Activated naive CD4-positive, alpha-beta T cell (primary cell): ENCODE data around the gene CBR4.
"Not testable (repeated sequence)": the region's sequence is repeated elsewhere in the genome, so short reads cannot be mapped to it uniquely, and the experiment has no call there.

ENCODE experiments used
- DNase-seq, 4 experiments: peaks; one replicate each; lab custom pipeline; 2025; lab: John Stamatoyannopoulos, UW

CBR4 gene

DNA sequence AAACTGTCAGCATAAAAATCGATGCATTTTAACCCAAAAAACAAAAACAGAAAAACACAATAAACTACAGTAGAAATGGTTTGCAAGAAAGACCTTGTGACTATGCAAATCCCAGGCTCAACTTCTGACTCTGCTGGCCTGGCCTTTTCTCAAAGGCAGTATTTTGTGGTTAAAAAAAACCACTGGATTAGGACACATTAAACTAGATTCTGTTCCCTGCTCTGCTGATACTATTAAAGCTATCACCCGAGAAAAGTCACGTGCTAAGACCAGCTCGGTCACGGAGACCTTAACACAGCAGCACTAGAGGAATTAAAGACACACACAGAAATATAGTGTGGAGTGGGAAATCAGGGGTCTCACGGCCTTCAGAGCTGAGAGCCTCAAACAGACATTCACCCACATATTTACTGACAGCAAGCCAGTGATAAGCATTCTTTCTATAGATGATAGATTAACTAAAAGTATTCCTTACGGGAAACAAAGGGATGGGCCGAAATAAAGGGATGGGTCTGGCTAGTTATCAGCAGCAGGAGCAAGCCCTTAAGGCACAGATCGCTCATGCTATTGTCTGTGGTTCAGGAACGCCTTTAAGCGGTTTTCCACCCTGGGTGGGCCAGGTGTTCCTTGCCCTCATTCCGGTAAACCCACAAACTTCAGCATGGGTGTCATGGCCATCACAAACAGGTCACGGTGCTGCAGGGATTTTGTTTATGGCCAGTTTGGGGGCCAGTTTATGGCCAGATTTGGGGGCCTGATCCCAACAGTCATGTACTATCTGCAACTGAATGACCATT lies 16.1 kb downstream of the CBR4 start:
- no peak for DNase-seq

DNA sequence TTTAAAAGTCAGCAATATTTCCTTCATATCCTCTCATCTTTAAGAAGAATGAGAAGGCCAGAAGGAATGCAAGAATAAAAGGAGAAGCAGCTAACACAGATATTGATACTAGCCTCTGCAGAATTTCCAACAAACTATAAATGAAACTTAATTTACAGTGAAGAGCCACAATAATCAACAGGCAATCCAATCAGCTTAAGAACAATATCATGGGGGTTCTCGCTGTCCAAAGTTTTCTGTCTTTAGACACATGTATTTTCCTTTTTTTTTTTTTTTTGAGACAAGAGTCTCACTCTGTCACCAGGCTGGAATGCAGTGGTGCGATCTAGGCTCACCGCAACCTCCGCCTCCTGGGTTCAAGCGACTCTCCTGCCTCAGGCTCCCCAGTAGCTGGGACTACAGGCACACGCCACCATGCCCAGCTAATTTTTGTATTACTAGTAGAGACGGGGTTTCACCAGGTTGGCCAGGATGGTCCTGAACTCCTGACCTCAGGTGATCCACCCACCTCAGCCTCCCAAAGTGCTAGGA lies 17.0 kb downstream of the CBR4 start:
- not testable (repeated sequence) for DNase-seq

DNA sequence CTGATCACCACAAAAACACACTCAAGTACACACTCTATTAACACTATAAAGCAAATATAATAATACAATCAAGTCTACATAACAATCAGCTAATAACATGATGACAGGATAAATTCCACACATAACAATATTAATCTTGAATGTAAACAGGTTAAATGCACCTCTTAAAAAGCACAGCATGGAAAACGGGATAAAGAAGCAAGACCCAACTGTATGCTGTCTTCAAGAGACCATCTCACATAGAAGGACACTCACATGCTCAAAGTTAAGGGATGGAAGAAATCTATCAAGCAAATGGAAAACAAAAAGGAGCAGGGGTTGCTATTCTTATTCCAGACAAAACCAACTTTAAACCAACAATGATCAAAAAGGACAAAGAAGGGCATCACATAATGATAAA lies 28.1 kb downstream of the CBR4 start:
- no peak for DNase-seq

DNA sequence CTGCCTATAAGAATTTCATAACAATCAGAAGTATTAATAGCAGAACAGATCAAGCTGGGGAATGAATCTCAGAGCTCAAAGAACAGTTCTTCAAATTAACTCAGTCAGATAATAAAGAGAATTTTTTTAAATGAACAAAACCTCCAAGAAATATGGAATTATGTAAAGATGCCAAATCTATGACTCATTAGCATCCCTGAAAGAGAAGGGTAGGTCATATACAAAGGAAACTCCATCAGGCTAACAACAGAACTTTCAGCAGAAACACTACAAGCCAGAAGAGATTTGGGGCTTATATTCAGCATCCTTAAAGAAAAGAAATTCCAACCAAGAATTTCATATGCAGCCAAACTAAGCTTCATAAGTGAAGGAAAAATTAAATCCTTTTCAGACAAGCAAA lies 28.6 kb downstream of the CBR4 start:
- no peak for DNase-seq

DNA sequence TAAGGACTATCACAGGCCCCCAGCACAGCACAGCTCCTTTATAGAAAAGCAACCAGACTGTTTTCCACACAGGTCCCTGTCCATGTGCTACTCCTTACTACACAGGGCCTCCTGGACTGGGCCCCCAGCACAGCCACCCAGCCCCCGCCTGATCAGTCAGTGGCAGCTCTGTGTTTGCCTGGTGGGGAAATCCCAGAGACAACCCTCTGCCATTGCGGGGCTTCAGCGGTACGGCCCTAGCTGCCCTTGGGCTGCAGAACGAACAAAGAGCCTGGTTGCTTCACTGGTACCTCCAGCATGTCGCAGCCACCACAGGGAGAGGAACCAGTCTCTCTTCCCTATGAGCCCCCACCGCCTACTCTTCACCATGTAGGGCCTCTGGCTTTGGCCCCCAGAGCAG lies 30.7 kb downstream of the CBR4 start:
- DNase-seq, result no peak

DNA sequence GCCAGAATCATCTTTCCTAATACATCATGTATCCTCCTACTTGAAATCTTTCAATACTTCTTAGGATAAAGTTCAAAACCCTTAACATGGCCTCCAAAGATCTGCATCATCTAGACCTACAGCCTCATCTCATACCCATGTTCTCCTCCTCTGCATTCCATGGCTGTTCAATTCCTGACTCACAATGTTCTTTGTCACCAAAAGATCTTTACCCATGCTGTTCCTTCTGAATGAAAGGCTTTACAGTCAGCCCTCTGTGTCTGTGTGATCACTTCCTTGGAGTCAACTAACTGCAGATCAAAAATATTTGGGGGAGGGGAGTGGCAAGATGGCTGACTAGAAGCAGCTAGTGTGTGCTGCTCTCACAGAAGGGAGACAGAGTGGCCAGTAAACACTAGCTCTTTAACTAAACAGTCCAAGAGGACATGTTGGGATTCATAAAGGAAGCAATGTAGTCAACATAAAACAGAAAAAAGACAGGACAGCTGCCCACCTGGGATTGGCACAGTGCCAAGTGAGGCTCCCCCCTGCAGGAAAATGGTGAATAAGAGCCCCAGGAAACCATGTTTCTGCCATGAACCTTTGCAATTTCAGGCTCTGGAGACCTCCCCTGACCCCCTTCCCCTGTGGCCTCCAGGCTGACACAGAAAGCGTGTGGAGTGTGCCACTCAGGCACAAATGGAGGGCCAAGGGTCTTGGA lies 31.9 kb downstream of the CBR4 start:
- no peak for DNase-seq

DNA sequence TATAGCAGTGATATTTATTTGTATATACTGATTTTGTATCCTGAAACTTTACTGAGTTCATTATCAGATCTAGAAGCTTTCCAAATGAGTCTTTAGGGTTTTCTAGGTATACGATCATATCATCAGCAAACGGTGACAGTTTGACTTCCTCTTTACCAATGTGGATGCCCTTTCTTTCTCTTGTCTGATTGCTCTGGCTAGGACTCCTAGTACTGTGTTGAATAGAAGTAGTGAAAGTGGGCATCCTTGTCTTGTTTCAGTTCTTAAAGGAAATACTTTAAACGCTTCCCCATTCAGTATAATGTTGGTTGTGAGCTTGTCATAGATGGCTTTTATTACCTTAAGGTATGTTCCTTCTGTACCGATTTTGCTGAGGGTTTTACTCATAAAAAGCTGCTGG lies 37.5 kb downstream of the CBR4 start:
- no peak for DNase-seq

DNA sequence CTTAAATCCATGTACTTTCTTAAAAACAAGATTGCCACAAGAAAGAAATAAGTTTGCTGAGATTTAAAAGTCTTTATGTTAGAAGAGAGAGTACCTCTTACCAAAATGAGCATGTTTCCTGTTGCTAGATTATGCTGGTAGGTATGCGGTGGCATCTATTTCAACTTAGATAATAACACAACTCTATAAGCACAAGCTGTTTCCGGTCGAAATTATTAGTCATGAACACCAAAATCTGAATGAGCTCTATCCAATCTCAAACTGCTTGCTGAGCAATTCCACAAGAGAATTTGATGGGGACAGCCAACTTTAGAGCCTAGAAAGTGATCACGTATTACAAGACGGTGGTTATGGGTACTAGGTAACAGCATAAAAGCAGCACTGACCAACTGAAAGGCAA lies 49.3 kb downstream of the CBR4 start:
- no peak for DNase-seq

DNA sequence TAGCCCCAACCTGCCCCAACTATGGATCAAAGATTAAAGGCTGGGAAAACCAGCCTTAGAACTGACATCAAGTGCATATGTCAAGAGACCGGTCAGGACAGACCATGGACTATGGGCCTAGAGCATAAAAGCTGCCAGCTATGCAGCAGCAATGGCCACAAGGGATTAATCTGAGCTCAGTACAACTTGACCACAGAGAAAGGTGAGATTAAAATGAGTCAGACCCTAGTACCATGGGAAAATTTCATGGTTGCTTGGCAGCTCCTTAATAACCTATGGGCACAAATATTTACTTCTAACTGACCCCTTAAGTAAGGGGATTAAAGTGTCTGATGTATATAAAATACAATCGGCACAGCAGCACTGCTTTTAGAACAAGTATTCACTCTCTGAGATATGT lies 54.4 kb downstream of the CBR4 start:
- no peak for DNase-seq

DNA sequence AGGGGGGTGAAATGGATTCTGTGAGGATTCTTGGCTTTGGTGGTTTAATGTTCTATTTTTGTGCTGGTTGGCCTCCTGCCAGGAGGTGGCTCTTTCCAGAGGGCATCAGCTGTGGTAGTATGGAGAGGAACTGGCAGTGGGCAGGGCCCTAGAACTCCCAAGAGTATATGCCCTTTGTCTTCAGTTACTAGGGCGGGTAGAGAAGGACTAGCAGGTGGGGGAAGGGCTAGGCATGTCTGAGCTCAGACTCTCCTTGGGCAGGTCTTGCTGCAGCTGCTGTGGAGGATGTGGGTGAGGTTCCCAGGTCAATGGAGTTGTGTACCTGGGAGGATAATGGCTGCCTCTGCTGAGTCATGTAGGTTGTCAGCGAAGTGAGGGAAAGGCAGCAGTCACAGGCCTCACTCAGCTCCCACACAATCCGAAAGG lies 57.2 kb downstream of the CBR4 start:
- DNase-seq, result not testable (repeated sequence)

DNA sequence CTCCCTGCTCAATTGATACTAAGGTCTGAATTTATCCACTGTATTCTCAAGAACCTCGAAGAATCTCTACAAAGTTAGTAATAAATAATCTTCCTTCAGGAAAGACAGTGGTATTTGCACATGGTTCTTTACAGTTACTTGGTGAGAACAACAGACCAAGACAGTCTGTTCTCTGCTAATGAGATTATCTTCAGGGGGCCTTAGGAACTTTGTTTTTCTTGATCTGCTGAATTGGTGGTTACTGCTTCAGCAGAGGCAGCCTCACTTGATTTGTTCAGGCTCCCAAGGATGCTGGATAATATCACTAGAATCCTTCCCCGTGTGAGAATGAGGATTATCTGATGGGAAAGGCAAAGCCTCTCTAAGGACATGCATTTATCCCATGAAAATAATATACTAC lies 64.8 kb downstream of the CBR4 start:
- DNase-seq, result no peak

DNA sequence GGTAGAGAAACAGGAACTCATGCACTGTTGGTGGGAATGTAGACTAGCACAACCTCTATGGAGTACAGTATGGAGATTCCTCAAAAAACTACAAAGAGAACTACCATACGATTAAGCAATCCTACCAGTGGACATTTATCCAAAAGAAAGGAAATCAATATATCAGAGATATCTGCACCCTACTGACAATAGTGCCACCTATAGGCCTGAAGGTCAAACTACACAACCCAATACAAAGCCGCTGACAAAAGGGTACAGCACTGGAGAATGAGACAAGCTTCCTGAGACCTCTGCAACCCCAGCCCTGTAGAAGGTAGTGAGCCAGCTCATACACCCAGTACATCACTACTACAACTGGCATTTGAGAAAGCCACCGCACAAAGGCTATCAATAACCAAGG lies 67.1 kb downstream of the CBR4 start:
- no peak for DNase-seq
